DMS53 treated with DMSO at 0.1 percent for 48 hours (cell line): ENCODE measurements around the gene GLRX5.

ENCODE experiments used
- DNase-seq: peaks from one replicate; lab custom pipeline; 2025; ENCODE audit not compliant: unreplicated experiment; lab: John Stamatoyannopoulos, UW

Gene GLRX5

GRCh38 chr14:95534299-95535225, at the start of gene GLRX5:
Gene GLRX5, plus strand, starts transcription at chr14:95535050. Its CDS starts 40 bp downstream, at chr14:95535090.
- DNase-seq, result peak; percentile 95

- no peak for DNase-seq
Observed at GRCh38 chr14:95485222-95485819, 49.5 kb upstream of the GLRX5 start.

GRCh38 chr14:95486875-95487668, 47.8 kb upstream of the GLRX5 start:
- no peak for DNase-seq

- DNase-seq, result no peak
Observed at GRCh38 chr14:95487669-95488084, 47.2 kb upstream of the GLRX5 start.

- DNase-seq, result no peak
Observed at GRCh38 chr14:95488376-95489213, 46.3 kb upstream of the GLRX5 start.

GRCh38 chr14:95489214-95490137, 45.4 kb upstream of the GLRX5 start:
- no peak for DNase-seq

- DNase-seq, result no peak
Observed at GRCh38 chr14:95490138-95490509, 44.7 kb upstream of the GLRX5 start.

GRCh38 chr14:95490727-95491451, 44.0 kb upstream of the GLRX5 start:
- DNase-seq, result no peak

GRCh38 chr14:95491936-95492608, 42.8 kb upstream of the GLRX5 start:
- DNase-seq, result no peak

GRCh38 chr14:95493503-95493902, 41.3 kb upstream of the GLRX5 start:
- DNase-seq, result no peak

GRCh38 chr14:95493976-95494375, 40.9 kb upstream of the GLRX5 start:
- DNase-seq, result no peak

GRCh38 chr14:95494456-95494855, 40.4 kb upstream of the GLRX5 start:
- no peak for DNase-seq

- no peak for DNase-seq
Observed at GRCh38 chr14:95495076-95495475, 39.8 kb upstream of the GLRX5 start.

- DNase-seq, result no peak
Observed at GRCh38 chr14:95495538-95496025, 39.3 kb upstream of the GLRX5 start.

- DNase-seq, result no peak
Observed at GRCh38 chr14:95496111-95496681, 38.7 kb upstream of the GLRX5 start.

GRCh38 chr14:95496690-95497259, 38.1 kb upstream of the GLRX5 start:
- DNase-seq, result no peak

- DNase-seq, result no peak
Observed at GRCh38 chr14:95497561-95498011, 37.3 kb upstream of the GLRX5 start.
